ENCODE measurements around the gene DISP2.

DISP2 gene

DNA sequence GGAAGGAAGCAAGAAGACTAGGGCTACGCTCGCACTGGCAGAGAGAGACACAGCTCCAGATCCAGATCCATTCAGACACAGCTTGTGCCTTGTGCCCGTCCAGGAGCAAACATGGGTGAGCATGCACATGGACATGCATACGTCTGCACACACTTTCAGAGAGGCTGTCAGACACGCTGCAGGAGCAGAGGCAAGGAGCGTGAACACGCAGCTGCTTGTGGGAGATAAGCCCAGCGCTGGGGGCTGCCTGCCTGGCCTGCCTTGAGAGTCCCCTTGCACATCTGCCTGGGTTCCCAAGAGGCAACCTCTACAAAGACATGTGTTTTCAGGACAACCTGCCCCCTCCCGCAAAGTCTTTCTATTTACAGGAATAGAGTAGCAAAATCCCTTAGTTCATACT, 69.2 kb downstream of the DISP2 start:
- DNase-seq, result no peak

DNA sequence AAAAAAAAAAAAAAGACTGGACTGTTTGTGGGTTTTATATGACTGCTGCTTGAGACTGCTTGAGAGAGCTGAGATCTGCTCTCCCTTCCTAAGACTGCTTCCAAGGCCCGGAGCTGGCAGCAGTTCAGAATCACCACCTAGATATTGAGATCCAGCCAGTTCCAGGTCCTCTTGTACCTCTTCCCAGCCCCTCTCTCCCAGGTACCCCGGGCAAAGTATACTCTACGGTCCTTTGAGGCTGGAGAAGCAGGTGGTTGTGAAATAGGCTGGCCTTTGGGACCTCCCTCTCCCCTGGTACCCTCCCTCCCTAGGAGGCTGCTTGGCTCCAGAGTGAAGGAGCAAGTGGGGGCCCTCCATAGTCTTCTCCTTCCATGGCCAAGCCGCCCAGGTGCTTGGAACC, 70.2 kb downstream of the DISP2 start:
- DNase-seq, result no peak

Data from GOT3 (cell line).